NCI-H226 (cell line): ENCODE results near the gene CFAP410.
A peak's percentile ranks its signal among the peaks of the same experiment; 100 is the strongest.

ENCODE experiments used
- DNase-seq: peaks from one replicate; pipeline ENCODE4 v3.0.0-alpha.2; 2015

Gene CFAP410

GRCh38 chr21:44338971-44339910 lies at the start of gene CFAP410:
CFAP410 (minus strand) TSS chr21:44339390; CDS start chr21:44339194, 196 bp downstream.
- DNase-seq, result peak; percentile 94

- DNase-seq, result no peak
These were observed 45.8 kb upstream of the CFAP410 start for GRCh38 chr21:44384968-44385367.

DNA sequence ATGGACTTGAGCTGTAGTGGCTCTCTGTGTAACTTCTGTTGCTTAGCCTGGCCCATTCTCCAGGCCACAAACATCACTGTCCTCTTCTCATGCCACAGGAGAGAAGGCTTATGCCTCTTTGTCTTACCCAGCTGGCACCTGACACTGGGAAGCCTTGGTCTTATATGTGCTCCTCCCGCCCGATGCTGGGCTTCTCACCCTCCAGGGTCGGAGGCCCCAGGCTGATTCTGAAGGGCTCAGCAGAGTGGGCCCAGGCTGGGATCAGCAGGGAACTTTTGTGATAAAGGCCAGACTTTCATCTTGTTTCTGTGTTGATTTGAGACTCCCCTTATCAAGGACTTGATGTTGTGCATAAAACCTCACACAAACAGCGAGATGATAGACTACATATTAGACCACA lies 44.0 kb upstream of the CFAP410 start:
- no peak for DNase-seq

DNA sequence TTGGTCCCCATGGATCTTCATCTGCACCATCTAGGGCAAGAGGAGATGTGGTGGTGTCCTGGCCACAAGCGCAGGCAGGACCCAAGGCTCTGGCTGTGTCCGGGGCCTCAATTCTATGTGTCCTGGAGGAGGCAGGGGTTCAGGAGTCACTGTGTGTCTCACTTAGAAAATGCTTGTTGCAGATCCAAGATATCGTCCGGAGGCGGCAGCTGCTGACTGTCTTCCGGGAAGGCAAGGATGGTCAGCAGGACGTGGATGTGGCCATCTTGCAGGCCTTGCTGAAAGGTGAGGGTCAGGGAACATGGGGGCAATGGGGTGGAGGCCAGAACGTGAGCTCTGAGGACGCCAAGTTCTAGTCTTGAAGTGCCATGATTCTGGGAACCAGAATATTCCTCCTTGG lies 43.3 kb upstream of the CFAP410 start:
- DNase-seq, result no peak

GRCh38 chr21:44381874-44382273 lies 42.7 kb upstream of the CFAP410 start:
- DNase-seq, result no peak

GRCh38 chr21:44380876-44381275 lies 41.7 kb upstream of the CFAP410 start:
- no peak for DNase-seq

GRCh38 chr21:44379991-44380865 lies 41.0 kb upstream of the CFAP410 start:
- no peak for DNase-seq

- DNase-seq, result no peak
These were observed 40.3 kb upstream of the CFAP410 start for GRCh38 chr21:44379515-44379848.

- no peak for DNase-seq
These were observed 39.7 kb upstream of the CFAP410 start for GRCh38 chr21:44378646-44379514.

- DNase-seq, result no peak
These were observed 38.9 kb upstream of the CFAP410 start for GRCh38 chr21:44377922-44378645.

GRCh38 chr21:44377201-44377921 lies 38.2 kb upstream of the CFAP410 start:
- no peak for DNase-seq

GRCh38 chr21:44376606-44377005 lies 37.4 kb upstream of the CFAP410 start:
- DNase-seq, result no peak

DNA sequence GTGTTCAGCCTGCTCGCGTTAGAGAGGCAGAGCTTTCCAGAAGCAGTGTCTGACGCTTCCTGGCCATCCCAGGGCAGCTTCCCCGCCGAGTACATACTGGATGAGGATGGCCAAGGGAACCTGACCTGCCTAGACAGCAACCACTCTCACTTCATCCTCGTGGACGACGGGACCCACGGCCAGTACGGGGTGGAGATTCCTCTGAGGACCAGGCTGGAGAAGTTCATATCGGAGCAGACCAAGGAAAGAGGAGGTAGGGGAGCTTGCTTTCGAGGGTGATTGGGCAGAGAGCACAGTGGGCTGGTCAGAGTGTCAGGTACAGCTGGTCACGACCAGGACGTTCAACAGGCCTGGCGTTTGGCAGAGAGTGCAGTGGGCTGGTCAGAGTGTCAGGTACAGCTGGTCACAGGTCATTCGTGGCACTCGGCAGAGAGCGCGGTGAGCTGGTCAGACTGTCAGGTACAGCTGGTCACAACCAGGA lies 36.6 kb upstream of the CFAP410 start:
- no peak for DNase-seq

DNA sequence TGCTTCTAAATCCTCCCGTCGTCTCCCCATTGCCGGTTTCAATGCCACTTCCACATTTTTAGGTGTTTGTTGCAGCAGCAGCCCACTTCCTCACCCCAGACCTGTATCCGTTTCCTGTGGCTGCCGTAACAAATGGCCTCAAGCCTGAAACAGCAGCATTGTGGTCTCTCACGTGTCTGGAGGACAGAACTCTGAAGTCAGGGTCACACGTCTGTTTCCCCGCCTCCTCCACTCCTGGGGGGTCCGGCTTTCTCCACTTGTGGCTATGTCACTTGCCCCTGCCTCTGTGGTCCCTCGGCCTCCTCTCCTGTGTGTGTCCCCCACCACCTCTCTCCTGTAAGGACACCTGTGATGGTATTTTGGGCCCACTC lies 36.1 kb upstream of the CFAP410 start:
- no peak for DNase-seq

DNA sequence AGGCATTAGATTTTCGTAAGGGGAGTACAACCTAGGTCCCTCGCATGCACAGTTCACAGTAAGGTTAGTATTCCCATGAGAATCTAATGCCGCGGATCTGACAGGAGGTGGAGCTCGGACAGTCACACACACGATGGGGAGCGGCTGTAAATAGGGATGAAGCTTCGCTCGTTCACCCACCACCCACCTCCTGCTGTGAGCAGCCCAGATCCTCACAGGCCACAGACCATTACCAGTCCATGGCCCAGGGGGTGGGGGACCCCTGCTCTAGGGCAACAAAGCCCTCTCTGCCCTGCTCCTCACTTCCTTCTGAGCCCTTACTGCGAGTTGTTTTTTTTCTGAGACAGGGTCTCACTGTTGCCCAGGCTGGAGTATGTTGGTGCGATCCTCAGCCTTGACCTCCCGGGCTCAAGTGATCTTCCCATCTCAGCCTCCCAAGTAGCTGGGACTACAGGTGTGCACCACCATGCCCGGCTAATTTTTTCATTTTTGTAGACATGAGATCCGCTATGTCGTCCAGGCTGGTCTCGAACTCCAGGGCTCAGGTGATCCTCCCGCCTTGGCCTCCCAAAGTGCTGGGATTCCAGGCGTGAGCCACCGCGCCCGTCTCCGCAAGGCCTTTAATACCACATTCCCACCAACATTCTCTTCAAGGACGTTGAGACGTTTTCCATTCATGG lies 35.6 kb upstream of the CFAP410 start:
- DNase-seq, result no peak

DNA sequence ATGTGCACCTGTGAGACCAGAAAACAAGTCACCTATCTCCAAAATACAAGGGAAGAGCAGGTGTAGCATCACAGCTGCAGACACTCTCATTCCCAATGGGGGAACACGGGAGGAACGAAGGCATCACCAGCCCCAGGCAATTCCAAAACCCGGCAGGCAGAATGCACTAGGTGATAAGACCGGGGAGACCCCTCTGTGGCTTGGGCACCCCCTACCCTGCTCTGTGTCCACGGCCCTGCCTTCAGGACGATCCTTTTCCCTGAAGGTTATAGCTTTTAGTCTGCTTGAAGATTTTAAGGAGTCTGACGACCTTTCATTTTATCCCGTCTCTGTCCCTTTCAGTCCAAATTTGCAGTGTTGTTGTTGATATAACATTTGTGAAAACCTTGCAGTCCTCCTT lies 33.4 kb upstream of the CFAP410 start:
- no peak for DNase-seq

DNA sequence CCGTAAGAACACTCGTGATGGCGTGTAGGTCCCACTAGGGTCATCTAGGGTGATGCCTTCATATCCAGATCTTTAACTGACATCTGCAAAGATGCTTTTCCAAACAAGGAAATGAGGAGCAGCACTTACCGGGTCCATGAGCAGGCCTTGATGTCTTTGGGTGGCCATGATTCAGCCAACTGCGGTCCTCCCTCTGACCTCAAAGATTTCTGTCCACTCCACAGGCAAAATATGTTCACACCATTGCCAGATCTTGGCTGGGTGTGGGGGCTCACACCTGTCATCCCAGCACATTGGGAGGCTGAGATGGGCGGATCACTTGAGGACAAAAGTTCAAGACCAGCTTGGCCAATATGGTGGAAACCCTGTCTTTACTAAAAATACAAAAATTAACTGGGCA lies 32.4 kb upstream of the CFAP410 start:
- no peak for DNase-seq

DNA sequence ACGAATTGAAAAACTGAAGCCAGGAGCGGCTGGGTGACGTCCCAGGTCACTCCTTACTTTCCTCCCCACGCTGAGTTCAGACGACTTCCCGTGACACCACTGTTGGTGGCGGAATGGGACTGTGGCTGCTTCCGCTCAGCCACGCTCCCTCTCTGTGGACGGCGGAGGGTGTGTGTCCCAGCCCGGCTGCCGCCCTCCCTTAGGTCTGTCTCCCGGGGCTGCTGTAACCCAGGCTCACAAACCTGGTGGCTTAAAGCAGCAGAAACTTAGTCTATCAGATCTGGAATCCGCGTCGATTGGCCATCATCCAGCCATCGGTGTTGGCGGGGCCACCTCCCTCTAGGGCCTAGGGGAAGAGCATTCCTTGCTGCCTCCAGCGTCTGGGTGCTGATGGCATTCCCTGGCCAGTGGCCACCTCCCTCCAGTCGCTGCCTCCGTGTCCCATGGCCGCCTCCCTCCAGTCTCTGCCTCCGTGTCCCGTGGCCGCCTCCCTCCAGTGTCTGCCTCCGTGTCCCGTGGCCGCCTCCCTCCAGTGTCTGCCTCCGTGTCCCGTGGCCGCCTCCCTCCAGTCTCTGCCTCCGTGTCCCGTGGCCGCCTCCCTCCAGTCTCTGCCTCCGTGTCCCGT lies 31.7 kb upstream of the CFAP410 start:
- DNase-seq, result no peak

DNA sequence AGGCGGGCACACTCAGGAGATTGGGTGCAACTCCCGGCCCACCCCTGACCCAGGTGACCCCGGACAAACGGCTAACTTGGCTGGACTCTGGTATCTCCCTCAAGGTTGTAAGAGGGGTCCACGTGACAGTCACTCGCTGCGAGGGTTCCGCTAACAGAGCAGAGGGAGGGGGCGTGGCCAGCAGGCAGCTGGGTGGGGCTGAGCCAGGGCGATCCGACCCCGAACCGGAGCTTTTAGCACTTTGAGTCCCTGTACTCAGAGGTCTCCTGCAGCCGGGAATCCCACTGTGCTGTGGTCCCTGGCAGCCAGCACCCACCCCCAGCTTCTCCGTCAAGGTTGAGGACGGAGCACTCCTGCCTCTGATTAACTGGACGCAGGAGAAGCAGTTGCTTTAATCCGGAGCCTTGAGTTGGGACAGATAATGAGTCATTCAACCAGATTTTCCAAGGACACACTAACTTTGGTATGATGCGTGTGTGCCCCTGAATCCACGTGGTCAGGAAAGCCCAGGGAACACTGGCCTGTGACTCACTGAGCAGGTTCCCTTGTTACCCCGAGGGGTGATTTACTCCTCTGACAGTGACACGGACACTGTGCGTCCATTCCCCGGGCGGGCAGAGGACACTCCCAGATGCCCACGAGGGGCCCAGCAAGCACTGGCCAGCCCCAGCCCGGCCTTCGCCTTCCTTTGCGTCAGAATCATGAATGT lies 31.0 kb upstream of the CFAP410 start:
- peak; percentile 4 for DNase-seq
